ENCODE data around the gene RRBP1.

RRBP1 gene

GRCh38 chr20:17710379-17711266 lies 28.6 kb upstream of the RRBP1 start:
- TF ChIP-seq REST (IDR thresholded peaks at IDR 0.05; ENCODE audit: insufficient read depth in 1 of 2, low read depth in 2 of 2, low read length in 2 of 2) (no peak), TAF1 (IDR thresholded peaks at IDR 0.05; ENCODE audit: borderline replicate concordance, insufficient read depth, low read length) (no peak), SIN3A (IDR thresholded peaks at IDR 0.05; ENCODE audit: borderline replicate concordance, insufficient read depth, low read length) (no peak), FOXP2 (optimal IDR thresholded peaks at IDR 0.05; ENCODE audit: borderline replicate concordance, extremely low read depth, extremely low read length, insufficient read depth) (no peak), POLR2AphosphoS5 (IDR thresholded peaks at IDR 0.05; ENCODE audit: low read depth, low read length) (no peak)

GRCh38 chr20:17709361-17710293 lies 27.6 kb upstream of the RRBP1 start:
- TF ChIP-seq REST (IDR thresholded peaks at IDR 0.05; ENCODE audit: insufficient read depth in 1 of 2, low read depth in 2 of 2, low read length in 2 of 2), result no peak
- no peak for TF ChIP-seq POLR2AphosphoS5 (IDR thresholded peaks at IDR 0.05; ENCODE audit: low read depth, low read length)
- no peak for TF ChIP-seq TAF1 (IDR thresholded peaks at IDR 0.05; ENCODE audit: borderline replicate concordance, insufficient read depth, low read length)
- TF ChIP-seq SIN3A (IDR thresholded peaks at IDR 0.05; ENCODE audit: borderline replicate concordance, insufficient read depth, low read length), result no peak
- TF ChIP-seq FOXP2 (optimal IDR thresholded peaks at IDR 0.05; ENCODE audit: borderline replicate concordance, extremely low read depth, extremely low read length, insufficient read depth), result no peak

- TF ChIP-seq POLR2AphosphoS5 (IDR thresholded peaks at IDR 0.05; ENCODE audit: low read depth, low read length), result no peak
- TF ChIP-seq SIN3A (IDR thresholded peaks at IDR 0.05; ENCODE audit: borderline replicate concordance, insufficient read depth, low read length), result no peak
- no peak for TF ChIP-seq TAF1 (IDR thresholded peaks at IDR 0.05; ENCODE audit: borderline replicate concordance, insufficient read depth, low read length)
- no peak for TF ChIP-seq REST (IDR thresholded peaks at IDR 0.05; ENCODE audit: insufficient read depth in 1 of 2, low read depth in 2 of 2, low read length in 2 of 2)
- no peak for TF ChIP-seq FOXP2 (optimal IDR thresholded peaks at IDR 0.05; ENCODE audit: borderline replicate concordance, extremely low read depth, extremely low read length, insufficient read depth)
Observed at GRCh38 chr20:17708675-17709360, 26.8 kb upstream of the RRBP1 start.

- TF ChIP-seq SIN3A (IDR thresholded peaks at IDR 0.05; ENCODE audit: borderline replicate concordance, insufficient read depth, low read length) (no peak), FOXP2 (optimal IDR thresholded peaks at IDR 0.05; ENCODE audit: borderline replicate concordance, extremely low read depth, extremely low read length, insufficient read depth) (no peak), REST (IDR thresholded peaks at IDR 0.05; ENCODE audit: insufficient read depth in 1 of 2, low read depth in 2 of 2, low read length in 2 of 2) (no peak), TAF1 (IDR thresholded peaks at IDR 0.05; ENCODE audit: borderline replicate concordance, insufficient read depth, low read length) (no peak), POLR2AphosphoS5 (IDR thresholded peaks at IDR 0.05; ENCODE audit: low read depth, low read length) (no peak)
Observed at GRCh38 chr20:17706632-17707031, 24.6 kb upstream of the RRBP1 start.
